ENCODE results near the gene ST6GAL1.

DNA sequence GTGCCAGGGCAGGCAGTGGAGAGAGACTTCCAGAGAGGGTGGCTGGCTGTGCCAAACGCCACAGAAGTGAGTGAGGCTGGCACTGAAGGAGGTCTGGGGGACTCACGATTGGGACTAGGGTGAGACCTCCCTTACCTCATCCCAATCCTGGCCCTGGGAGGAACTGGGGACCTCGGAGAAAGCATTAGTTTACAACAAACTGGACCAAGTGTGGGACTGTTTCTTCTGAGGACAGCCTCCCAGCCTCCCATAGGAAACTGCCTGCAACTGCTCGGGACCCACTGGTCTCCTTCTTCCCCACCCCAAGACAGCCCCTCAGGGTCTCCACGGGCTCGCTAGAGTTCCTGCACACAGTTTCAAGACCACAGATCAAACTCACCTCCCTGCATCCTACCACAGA is 45.4 kb downstream of the ST6GAL1 start:
- TF ChIP-seq, protein P1, sequence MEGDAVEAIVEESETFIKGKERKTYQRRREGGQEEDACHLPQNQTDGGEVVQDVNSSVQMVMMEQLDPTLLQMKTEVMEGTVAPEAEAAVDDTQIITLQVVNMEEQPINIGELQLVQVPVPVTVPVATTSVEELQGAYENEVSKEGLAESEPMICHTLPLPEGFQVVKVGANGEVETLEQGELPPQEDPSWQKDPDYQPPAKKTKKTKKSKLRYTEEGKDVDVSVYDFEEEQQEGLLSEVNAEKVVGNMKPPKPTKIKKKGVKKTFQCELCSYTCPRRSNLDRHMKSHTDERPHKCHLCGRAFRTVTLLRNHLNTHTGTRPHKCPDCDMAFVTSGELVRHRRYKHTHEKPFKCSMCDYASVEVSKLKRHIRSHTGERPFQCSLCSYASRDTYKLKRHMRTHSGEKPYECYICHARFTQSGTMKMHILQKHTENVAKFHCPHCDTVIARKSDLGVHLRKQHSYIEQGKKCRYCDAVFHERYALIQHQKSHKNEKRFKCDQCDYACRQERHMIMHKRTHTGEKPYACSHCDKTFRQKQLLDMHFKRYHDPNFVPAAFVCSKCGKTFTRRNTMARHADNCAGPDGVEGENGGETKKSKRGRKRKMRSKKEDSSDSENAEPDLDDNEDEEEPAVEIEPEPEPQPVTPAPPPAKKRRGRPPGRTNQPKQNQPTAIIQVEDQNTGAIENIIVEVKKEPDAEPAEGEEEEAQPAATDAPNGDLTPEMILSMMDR (IDR thresholded peaks at IDR 0.05), result no peak
- no peak for TF ChIP-seq POLR2A (IDR thresholded peaks at IDR 0.05)

Data from heart left ventricle (tissue), 13 donors.